ENCODE data around the gene KPTN.

- TF ChIP-seq ZBTB33 (IDR thresholded peaks at IDR 0.05; ENCODE audit: extremely low read depth, insufficient replicate concordance, low read length) (no peak), REST (IDR thresholded peaks at IDR 0.05; ENCODE audit: low read depth) (no peak), EZH2 (IDR thresholded peaks at IDR 0.05) (no peak), CTCF (IDR thresholded peaks at IDR 0.05 in 2 of 3, conservative IDR thresholded peaks at IDR 0.05 in 1 of 3; ENCODE audit: borderline replicate concordance in 1 of 3, insufficient read depth in 1 of 3, low read depth in 2 of 3, low read length in 2 of 3) (no peak), POLR2A (IDR thresholded peaks at IDR 0.05; ENCODE audit: borderline replicate concordance, extremely low read depth, insufficient read depth, insufficient read length) (no peak), ZNF274 (IDR thresholded peaks at IDR 0.05; ENCODE audit: low read depth, low read length) (no peak), EZH2phosphoT487 (IDR thresholded peaks at IDR 0.05; ENCODE audit: borderline replicate concordance) (no peak), EGR1 (IDR thresholded peaks at IDR 0.05; ENCODE audit: low read depth) (no peak)
Observed at GRCh38 chr19:47471381-47471732, 12.7 kb downstream of the KPTN start.

All from HCT116 (cell line).